H54 (cell line): ENCODE data around the gene SNX32.

Experiments used
- DNase-seq: peaks from one replicate; pipeline ENCODE4 v3.0.0; 2011; ENCODE audit warnings: low spot score, mixed read lengths; ENCODE audit not compliant: insufficient read length
- FAIRE-seq: peaks from 3 replicates; lab custom pipeline; 2011; peaks lifted over from hg19 to GRCh38; lab: Jason Lieb, UNC
- POLR2A ChIP-seq: IDR thresholded peaks from 2 replicates; pipeline ENCODE4 v1.6.1; 2011; ENCODE audit warnings: low read depth, mild to moderate bottlenecking, low read length

SNX32 gene

DNA sequence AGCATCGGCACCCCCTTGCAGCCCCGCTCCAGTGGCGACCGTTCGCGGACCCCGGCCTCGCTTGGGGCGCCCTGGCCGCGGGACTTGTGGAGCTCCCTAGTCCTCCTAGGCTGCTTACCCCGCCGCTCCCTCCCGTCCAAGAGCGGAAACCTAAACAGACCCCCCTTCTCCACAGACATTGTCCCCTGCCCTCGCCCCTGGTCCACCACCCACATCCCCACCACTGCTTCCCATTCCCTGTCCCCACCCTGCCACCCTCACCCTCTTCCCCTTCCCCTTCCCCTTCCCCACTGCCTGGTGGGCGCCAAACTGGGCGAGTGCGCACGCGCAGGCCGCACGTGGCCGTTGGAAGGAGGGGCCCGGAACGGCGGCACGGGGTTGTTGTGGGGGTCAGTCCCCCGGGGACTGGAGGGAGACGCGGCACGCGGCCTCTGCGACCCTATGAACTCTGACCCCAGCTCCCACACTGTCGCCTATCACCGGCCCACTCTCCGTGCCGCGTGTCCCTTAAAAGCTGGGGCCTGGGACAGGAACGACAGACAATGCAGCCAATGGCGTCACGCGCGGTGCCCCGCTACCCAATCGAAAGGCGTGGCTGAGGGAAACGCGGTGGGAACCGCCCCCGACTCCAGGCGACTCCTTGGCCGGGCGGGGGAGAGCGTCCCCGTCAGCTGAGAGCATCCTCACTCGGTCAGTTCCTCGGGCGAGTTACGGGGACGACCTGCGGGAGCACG, at the start of gene SNX32:
SNX32 (plus strand) TSS at position 667 of the 734 bp plus-strand sequence. CDS start 103 bp downstream, outside the sequence.
- DNase-seq (no peak), FAIRE-seq (no peak)
- no peak for TF ChIP-seq POLR2A

DNA sequence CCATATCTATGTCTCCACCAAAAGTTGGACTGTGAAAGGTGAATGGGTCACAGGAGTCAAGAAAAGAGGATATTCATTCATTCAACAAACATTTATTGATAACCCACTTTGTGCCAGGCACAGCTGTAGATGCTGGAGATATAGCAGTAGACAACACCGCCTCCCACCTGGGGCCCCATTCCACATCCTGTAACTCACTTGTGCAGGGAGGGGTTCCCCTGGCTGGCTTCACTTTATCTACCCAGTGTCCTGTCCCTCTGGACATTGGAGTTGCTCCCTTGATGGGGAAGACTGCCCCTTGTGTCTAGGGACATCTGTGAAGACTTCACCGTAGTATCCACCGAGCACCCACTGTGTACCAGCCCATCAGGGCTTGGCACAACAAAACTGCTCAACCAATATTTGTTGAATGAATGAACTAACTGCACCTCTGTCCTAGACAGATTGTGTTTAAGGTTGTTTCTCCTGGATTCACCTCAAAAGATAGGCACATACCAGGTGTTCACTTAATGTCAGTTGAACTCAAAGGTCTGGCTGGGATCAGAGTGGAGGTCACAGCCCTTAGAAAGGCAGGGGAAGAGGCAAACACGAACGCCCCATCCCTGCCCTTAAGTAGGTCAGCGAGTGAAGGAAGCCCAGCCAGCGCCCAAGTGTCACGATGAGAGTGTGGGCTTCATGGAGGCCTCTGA, 48.3 kb upstream of the SNX32 start:
- FAIRE-seq (no peak), DNase-seq (no peak)
- TF ChIP-seq POLR2A: no peak

DNA sequence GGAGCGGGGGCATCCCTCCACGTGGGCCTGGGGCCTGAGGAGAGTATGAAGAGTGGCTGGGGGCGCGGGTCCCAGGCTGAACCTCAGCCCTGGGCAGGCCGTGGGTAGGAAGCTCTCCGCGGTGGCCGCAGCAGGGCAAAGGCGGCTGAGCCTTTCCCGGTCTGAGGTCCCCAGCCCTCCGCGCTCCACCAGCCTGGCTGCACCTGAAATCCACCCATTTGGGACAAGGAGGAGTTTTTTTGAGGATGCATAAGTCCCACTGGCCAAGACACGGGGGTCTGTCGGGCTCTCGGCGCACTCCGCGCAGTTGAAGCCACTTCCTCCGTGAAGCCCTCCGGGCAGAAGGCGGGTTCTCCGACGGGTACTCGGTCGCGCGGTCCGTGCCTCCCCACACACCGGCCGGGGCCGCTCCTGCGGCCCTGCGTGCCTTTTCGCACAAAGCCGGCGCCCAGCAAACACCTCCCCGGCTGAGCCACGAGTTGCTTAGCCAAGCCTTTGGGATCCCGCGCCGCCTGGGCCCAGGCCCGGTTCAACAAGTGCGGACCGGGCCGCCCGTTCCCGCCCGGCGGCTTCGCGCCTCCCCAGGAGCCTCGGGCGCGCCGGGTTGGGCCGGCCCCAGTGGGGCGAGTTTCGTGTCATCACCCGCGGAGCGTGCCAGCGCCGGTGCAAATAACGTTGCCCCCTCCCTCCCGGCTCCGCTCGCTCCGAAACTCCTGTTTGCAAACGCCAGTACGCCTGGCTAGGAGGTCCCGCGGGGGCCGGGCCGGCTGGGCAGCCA, 47.6 kb upstream of the SNX32 start:
- DNase-seq (no peak), FAIRE-seq (no peak)
- no peak for TF ChIP-seq POLR2A

DNA sequence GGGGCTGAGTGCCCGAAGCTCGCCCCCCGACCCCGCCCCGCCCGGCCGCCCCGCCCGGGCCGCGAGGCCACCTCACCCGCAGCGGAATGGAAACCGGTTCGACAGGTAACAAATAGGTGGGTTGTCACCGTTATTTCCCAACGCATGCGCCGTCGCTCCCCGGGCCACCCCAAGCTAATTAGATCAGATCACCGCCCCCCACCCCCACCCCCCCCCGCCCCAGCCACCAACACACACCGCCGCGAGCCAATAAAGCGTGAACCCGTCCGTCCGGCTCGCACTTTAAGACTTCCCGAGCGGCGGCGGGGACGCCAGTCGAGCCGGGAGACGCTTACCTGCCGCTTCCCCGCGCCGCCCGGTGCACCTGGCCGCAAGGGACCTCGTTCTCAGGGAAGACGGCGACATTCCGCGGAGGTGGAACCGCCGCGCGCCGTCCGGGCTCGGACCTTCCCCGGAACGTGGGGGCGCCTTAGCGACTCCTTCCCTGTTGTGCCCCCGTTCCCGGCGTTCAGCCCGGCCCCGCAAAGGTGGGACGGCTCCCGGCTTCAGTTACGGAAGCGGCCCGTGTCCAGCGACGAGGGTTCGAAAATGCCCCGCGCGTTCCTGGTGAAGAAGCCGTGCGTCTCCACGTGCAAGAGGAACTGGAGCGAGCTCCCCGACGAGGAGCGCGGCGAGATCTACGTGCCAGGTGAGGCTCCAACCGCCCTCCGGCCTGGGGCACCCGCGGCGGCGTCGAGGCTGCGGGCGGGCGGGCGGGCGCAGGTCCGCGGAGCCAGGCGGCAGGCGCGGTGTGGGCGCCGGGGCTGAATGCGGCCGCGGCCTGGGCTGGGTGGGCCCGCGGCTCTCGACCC, 46.8 kb upstream of the SNX32 start, which contains the start of gene OVOL1:
OVOL1 (plus strand) TSS at position 278 of the 851 bp plus-strand sequence; CDS start at position 589, 311 bp downstream.
- no peak for TF ChIP-seq POLR2A
- no peak for DNase-seq

DNA sequence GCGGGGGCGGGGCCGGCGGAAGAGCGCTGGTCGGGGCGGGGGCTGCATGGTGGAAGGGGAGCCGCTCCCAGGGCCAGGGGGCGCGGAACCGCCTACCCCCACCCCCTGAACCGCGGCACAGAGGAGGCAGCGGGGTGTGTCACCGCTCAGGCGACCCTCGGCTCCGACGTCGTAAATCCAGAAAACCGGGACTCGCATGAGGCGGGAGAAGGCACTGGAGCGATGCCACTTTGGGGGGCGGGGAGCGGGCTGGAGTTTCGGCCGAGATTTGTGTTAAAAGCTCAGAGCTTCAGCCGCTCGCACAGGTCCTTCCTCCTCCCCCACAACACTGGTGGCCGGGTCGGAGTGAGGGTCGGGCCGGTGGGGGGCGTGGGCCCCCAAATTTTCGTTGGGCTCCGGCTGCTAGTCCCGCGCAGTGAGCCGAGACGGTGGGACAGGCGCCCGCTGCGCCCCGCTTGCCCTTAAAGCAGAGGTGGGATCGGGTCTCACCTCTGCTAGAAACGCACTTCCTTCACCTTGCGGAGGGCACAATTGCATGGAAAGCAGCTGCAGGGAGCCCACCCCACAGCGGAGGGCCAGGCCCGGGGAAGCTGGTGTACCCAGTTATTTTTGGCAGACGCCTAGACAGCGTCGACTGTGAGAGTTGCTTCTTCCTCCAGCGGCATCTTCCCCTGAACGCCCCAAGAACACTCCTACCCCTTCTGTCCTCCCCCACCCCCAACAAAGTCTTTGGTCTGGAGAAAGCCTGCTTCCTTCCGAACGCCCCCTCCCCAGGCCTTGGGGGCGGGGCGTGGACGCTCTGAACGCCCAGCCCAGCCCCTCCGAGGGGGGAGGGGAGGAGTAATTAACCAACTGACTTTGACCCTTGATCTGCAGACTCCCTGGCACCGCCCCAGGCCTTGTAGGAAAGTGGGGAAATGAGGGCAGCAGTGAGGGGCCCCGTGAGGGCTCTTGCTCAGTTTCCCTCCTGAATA, 45.8 kb upstream of the SNX32 start:
- no peak for FAIRE-seq

More for the DNA sequence above, 46.8 kb upstream of the SNX32 start, which contains the start of gene OVOL1:
- no peak for FAIRE-seq

DNA sequence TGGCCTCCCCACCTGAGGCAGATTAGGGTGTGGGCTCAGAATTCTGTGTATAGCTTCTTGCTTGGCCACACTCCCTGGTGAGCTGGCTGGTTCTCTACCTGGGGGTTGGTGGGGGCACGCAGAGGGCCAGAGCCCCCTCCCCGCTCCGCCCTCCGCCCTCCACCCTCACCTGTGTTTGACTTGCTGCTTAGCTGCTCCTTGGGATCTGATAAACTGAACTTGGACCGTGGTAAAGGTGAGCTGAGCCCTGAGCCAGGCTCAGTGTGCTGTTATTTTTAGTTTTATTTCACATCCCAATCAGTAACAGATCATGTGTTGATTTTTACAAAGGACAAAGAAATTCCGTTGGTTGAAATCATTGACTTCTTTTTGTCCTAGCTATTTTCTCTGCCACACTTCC, 44.9 kb upstream of the SNX32 start:
- DNase-seq (no peak), FAIRE-seq (no peak)
- no peak for TF ChIP-seq POLR2A

More for the DNA sequence above, 45.8 kb upstream of the SNX32 start:
- DNase-seq: no peak
- no peak for TF ChIP-seq POLR2A

DNA sequence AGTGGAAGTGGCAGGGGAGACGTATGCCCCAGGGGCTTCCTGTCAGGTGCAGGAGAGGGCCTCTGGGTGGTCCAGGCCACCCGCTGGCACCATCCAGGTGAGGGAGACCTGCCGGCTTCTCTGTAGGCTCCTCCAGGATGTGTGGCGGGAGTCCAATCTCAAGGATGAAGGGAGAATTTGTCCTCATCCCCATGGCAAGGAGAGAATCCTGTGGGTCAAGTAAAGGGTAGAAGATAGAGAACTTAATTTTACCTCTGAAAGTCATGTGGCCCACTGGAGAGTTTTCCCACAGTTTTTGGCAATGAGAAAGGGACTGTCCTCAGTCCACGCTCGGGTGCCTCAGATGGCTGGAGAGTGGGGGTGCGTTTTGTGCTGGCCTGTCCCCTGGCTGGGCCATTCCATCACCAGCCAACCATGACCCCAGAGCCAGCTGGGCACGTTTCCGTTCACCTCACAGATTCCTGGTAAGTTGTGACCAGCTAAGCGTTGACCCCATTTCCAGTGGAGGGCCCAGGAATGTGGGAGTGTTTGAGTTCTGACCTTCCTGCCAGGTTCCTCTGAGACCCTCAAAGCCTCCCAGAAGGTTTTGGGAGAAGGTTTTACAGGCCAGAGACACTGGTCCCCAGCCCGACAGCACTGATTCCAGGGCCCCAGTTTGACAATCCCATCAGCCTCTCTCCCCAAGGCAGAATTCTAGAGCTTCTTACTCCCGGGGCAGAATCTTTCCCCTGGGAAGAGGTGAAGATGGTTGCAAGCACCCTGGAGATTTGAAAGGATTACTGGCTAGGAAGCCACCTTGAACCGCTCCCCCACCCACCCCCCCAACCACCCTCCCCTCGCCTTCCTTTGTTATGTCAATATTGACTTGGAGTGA, 44.3 kb upstream of the SNX32 start:
- DNase-seq (no peak), FAIRE-seq (no peak)
- no peak for TF ChIP-seq POLR2A

DNA sequence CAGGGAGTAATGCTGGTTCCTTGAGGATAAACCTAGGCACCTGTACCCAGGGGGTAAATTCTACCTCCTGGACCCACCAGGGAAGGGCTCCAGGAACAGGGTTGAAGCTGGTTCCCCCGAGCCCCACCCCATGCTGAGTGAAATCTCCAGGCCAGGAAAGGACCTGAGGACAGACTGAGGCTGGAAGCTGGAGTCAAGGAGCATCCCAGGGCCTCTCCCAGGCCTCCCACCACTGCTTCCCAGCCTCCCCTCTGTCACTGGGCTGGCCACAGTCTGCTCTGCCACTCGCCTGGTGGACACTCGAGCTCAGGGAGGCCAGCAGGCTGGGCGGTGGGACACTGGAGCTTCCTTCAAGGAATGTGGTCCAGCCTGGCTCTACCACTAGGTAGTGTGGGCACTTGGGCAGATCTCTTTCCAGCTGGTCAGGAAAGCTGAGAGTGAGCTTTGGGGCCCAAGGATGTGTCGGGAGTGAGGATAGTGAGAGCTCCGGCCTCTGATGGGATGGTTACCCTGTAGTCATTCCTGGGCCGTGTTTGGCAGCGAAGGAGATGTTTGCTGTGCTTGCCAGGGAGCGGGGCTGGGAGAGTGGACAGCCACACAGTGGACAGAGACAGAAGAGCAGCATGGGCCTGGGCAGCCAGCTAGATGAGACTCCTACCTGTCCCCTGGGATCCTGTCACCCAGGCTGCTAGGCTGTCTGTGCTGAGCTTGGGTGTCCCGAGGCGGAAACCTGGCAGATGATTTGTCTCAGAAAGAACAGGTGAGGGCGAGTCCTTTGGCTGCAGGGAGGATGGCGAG, 43.5 kb upstream of the SNX32 start:
- no peak for TF ChIP-seq POLR2A
- FAIRE-seq (no peak), DNase-seq (no peak)

DNA sequence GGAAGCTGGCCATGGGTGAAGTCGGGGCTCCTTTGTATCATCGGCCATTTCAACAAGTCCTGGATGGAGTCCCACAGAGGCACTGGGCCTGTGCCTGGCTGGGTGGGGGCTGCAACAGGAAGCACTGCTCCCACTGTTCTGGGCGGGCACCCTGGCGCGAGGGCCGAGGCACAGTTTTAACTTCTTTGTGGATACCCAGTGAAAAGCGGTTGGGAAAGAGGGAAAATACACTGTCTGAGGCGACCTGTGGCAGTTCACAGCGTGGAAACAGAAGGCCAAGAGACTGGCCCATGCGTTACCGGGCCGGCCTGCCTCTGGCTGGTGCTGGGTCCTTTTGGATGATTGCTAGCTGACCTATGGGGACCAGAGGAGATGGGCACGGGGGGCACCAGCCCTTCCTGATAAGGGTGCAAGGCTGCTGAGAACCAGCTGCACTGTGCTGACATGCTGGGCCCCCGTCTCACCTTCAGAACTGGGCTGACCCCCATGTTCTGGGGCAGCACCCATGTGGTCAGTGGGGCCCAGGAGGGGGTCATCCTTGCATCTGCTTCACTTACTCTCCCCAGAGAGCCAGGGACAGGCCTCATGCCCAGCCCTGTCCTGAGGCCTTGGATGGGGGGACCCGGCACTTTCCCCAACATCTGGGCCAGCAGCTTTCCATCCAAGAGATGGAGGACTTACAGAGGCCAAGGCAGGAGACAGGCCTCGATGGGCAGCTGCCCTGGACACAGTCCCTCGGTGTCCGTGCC, 42.7 kb upstream of the SNX32 start:
- FAIRE-seq (no peak), DNase-seq (no peak)
- TF ChIP-seq POLR2A: no peak

DNA sequence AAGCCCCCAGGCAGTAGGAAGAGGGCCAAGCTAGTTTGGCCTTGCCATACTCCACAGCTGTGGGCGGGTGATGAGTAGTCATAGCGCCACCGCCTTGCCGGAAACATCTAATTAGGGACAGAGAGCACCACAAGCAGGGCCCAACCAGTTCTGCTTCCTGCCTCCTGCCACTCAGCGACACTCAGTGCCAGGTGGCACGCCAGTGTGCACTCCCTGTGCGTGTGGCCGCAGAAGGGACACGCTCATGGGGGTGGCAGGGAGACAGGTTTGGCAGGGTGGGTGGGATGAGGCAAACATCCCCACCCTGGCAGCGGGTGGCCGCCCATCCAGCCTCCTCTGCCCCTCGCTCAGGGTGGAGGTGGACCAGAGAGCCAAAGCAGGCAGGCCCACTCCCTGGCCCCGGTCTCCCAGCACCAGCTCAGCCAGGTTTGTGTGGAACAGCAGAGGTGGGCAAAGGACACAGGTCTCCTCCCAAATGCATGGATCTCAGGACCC, 42.0 kb upstream of the SNX32 start:
- TF ChIP-seq POLR2A: no peak
- DNase-seq: no peak
- no peak for FAIRE-seq
